GM21423 (cell line): Measurements from ENCODE around the gene CHAD.
"Not testable (repeated sequence)": the region's sequence is repeated elsewhere in the genome, so short reads cannot be mapped to it uniquely, and the experiment has no call there.

Experiments used
- ATAC-seq: cut with Tn5 transposase; IDR thresholded peaks from one replicate; pipeline ENCODE4 v1.9.1; 2021; ENCODE audit warnings: mild to moderate bottlenecking, moderate library complexity; ENCODE audit not compliant: unreplicated experiment

Gene CHAD

DNA sequence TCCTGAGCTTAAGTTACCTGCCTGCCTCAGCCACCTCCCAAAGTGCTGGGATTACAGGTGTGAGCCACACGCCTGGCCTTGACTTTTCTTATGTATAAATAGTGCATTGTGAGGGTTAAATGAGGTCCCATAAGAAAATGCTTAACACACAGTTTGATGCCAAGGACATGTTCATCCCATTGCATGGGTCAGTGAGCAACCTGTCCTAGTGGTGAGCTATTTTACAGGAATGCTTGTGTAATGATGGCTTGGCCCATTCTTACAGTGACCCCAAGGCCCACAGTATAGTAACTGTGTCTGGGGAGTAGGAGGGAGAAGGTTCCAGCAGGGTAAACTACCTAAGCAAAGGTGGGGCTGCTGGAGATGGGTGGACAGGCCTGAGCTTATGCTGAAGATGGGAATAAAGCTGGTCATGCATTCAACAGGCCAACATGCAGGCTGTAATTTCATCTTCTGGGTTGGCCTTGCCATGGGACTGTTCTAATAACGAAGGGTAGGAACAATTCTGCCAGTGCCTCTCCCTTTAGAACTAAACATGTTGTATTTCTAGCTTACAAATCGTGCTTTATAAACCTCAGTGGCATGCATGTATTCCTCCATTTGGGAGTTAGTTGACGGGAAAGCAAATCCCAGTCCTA lies 36.4 kb downstream of the CHAD start:
- no peak for ATAC-seq

DNA sequence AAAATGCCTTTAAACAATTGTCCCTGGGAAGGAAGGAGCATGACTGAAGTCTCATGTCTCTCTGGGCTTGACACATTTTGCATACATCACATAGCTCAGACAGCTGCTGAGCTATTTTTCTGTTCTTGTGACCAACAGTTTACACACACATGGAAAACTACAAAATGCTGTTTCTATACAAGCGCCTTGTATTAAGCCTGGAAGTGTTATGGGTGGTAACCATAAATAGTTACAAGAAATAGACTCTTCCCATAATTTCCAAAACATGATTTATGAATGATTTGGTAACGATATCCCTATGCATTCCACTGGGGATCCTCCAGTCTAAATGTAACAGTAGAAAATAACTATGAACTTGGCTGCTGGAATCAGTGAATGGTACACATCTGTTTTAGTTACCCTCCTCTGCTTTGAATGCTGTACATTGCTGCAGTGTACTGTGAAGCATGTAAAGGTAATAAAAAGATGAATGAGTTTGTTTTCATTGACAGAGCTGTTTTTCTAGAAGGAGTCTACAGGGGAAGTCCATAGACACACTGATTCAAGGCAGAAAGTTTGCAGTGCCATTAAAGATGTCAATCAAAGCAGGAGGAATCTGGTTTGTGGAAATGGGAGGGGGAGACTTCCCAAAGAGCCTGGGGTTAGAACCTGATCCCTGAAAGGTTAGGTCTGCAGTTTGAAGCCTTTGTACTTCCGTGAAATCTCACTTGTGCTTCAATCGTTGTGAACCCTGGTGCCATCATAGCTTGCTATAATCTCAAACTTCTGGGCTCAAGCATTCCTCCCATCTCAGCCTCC lies 37.7 kb downstream of the CHAD start:
- no peak for ATAC-seq

DNA sequence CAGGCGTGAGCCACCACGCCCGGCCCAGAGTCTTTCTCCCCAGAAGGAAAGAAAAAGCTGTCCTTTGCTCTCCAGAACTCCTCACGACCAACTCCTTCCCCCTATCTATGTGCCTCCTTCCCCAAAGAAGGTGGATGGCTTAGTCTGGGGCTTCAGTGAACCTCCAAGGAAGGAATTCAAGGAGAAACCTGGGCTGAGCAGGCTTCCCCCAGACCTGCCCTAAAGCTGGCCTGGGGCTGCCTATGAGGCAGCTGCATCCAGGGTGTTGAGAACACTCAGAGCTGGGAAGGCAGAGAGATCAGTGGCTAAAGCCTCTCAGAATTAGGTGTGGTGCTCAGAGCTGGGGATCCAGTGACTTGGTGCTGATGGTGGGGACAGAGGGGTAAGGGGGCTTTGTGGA lies 38.9 kb downstream of the CHAD start:
- ATAC-seq, result no peak

DNA sequence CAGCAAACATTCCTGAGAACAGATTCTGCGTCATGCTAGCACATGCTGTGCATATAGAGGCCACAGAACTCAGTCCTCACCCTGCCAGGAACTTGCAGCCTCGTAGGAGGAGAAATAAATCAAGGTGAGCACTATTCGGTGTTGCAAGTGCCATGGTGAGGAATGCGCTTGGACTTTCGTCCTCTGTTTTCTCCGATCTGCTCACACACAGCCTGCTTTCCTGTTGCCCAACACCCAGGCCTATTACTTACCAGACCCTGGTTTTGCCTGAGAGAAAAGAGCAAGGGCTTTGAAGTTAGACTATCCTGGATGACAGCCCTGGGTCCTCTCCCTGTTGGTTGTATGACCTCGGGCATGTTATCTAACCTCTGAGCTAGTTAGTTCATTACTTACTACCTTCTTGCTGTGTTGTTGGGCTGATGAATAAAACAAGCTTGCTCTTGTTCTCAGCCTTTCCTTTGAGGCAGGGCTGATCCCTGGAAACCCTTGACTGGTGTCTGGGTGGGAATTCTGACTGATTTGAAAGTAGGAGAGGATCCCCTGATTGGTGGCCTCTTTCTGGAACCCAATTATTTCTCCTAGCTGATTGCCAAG lies 39.8 kb downstream of the CHAD start:
- ATAC-seq, result no peak

DNA sequence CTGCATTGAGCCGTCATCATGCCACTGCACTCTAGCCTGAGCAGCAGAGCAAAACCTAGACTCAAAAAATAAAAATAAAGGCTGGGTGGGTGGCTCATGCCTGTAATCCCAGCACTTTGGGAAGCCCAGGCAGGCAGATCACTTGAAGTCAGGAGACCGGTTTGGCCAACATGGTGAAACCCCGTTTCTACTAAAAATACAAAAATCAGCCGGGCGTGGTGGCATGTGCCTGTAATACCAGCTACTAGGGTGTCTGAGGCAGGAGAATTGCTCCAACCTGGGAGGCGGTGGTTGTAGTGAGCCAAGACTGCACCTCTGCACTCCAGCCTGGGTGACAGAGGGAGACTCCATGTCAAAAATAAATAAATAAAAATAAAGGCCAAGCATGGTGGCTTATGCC lies 40.6 kb downstream of the CHAD start:
- ATAC-seq, result not testable (repeated sequence)

DNA sequence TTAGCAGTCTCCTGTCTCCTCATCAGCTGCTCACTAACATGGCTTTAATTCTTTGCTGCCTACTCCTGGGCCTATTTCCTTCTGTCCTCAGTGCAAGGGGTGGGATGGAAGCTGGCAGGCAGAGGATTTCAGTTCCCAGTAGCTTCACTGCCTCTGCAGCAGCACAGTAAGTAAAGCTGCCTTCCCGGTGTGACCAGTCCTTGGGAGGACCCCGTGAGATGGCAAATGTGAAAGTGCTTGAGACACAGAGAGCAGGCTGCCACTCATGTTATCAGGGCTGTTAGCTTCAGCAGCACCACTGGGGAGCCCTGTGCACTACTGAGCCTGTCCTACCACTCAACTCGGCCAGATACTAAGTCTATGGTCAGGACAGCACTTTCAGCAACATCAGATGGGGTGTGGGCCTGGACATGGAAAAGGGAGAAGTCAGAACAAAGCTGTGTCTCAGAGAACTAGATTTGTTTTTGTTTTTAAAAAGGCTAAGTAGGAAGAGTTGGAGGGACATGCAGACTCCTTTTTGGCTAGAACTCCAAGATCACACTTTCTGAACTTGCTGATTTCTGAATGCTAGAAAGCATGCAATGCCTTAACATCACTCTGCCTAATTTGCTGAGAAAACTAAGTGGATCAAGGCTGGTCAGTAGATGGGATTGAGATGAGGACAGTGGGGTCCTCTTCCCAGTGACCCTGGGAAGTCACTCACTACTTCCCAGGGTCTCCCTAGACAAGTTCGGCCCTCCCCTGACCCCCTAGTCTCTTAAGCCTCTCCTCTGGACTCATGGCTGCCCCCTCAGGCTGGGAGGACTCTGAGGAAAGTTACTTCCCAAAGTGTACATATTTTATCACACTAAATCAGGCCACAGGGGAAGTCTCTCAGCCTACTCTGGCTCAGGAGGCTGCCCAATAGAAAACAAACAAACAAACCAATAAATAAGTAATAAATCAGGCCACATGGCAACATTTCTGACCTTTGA lies 41.6 kb downstream of the CHAD start:
- ATAC-seq, result peak; percentile 41

DNA sequence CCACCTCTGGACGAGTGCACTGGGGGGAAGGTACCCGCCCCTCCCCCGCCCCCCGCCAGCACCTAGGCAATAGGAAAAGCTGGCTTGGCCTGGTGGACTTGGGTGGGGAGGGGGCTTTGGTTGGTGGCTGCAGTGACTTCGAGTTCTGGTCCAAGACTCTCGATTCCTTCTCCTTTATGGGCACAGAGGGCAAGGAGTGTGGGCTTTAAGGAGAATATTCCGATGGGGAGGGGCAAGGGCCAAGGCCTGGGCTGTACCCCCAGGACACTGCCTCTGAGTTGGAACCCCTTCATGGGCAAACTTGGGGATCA lies 42.3 kb downstream of the CHAD start:
- ATAC-seq, result no peak

DNA sequence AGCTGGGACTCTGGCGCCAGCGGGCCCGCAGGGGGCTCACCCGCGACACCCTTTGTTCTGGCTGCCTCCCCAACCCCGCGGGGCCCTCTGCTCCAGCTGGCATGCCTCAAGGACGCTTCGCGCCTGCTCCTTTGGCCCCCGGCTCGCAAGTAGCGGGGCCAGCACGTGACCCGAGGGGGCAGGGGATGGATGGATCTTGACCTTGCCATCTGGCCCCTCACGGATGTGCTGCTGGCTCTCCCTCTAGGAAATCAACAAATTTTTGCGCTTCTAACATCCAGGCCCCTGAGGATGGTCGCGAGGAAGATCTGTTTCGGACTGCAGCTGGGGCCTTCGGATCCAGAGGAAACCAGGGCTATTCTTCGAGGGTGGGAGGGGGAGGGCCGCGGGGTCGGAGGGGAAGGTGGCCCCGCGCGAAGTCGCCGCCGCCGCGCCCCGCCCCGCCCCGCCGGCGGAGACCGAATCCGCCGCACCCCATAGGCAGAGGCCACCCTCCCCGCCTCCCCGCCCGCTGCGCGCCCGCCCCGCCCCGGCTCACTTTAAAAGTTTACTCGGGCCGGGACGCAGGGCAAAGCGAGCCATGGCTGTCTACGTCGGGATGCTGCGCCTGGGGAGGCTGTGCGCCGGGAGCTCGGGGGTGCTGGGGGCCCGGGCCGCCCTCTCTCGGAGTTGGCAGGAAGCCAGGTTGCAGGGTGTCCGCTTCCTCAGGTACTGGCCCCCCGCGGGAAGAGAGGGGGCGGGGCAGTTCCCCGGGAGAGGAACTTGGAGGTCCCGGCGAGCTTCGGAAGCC lies 42.8 kb downstream of the CHAD start, which contains the start of gene ACSF2:
Gene ACSF2, plus strand, starts transcription at position 537 of the 790 bp plus-strand sequence. Its CDS starts 44 bp downstream, at position 581.
- ATAC-seq, result peak; percentile 56

DNA sequence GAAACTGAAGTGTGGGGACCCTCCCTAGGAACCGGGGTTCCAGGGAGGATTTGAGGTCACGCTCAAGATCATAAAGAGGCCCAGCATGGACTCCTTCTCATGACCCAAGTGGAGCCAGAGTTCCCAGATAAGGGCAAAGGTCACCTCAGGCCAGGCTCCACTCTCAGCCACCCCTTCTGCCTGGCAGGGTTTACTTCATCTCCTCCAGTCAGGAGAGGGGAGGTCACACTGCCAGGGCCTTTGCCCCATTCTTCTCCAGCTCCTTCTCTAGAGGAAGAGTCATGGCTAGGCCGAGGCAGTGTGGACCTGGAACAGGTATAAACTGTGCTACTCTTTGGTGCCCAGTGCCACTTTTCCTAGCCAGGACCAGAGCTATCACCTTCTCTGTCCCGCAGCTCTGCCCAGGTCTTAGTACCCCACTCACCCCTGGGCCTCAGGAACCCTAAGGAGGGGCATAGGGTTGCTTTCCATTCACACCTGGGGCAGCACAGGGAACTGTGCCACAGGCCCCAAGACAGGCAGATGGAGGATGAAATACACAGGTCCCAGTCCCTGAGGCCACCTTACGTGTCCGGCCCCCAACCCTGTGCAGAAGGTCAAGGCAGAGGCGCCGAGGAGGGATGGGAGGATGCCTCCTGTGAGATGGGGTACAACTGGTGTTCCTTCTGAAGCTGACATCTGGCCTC lies 43.5 kb downstream of the CHAD start:
- ATAC-seq, result no peak

DNA sequence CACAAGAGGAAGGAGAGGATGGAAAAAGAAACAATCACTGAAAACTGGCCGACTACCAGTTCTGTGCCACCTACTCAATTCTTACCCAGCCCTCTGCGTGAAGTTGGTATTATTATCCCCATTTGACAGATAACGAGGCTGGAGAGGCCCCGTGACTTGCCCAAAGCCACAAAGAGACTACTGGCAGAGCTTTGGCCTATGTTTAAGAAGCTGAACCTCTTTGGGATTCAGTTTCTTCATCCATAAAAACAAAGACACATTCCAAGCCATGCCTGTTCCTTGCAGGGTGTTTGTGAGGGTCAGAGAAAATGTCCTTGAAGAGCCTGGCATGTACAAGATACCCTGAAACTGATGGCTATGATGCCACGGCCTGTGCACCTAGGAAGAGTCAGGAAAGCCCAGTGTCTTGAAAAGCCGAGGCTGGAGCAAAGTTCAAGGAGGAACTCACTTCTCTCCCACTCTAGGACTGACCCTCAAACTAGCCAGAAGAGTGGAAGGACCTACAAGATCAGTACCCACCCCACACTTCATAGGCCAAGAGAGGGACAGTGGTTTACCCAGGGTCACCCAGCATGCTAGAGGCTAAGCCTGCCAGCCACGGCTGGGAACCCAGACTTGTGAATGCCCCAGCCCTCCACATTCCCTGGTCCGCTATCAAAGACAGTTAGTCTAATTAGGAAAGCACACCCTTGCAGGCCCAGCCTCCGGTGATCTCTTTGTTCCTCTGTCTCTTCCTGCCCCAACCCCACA lies 44.3 kb downstream of the CHAD start:
- ATAC-seq, result no peak

DNA sequence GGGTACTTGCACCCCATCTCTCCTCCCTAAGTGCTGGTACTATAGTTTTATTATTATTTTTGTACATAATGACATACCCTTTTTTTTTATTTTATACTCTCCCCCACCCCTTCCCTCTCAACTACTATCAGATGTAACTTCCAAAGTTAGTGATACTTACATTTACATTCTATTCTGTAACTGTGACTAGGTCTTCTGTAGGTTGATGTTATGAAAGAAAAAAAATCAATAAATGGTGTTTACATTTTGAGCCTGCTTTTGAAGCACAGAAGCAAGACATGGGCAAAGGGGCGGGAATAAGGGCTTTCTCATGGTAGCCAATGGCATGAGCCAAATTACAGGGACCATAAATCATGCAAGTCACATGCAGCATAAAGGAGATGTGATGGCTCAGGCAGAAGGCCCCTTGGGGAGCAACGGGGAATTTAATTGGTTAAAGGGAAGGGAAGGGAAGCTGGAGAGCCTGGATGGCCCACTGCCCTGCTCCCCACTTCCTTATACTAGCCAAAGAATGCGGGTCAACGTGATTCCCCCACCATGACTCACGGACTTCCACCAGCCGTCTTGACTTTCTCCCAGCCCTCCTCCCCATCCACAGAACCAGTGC lies 45.0 kb downstream of the CHAD start:
- no peak for ATAC-seq

DNA sequence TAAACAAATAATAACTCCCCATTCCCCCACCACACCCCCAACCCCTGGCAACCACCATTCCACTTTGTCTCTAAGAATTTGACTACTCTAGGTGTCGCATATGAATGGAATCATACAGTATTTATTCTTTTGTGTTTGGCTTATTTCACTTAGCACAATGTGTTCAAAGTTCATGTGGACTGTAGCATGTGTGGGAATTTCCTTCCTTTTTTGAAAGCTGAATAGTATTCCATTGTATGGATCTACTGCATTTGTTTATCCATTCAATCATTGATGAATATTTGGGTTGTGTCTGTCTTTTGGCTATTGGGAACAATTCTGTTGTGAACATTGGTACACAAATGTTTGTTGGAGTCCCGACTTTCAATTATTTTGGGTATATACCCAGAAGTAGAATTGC lies 45.9 kb downstream of the CHAD start:
- ATAC-seq, result no peak

DNA sequence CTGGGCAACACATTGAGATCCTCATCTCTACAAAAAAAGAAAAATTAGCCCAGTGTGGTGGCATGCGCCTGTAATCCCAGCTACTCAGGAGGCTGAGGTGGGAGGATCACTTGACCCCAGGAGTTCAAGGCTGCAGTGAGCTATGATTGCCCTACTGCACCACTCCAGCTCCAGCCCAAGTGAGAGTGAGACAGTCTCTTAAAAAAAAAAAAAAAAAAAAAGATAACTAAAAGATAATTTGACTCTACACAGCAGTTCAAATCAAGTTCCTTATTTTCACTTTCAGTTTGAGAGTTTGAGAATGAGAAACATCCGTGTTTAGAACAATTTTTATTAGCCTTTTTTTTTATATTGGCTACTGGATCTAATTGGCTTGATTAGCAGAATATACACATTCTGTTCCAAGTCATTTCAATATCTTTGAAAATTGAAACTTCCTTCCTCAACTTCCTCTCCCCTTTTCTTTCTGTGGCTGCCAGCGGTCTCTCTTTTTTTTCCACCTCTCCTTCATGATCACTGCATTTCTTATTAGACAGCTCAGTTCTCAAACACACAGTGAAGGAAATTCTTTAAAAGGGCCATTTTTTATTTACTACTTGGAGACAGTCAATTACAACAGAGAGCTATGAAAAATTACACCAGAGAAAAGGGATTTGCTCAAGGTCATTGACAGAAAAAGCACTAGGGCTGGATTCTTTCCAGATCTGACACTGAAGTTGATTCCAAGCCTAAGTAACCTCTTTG lies 47.2 kb downstream of the CHAD start:
- no peak for ATAC-seq

DNA sequence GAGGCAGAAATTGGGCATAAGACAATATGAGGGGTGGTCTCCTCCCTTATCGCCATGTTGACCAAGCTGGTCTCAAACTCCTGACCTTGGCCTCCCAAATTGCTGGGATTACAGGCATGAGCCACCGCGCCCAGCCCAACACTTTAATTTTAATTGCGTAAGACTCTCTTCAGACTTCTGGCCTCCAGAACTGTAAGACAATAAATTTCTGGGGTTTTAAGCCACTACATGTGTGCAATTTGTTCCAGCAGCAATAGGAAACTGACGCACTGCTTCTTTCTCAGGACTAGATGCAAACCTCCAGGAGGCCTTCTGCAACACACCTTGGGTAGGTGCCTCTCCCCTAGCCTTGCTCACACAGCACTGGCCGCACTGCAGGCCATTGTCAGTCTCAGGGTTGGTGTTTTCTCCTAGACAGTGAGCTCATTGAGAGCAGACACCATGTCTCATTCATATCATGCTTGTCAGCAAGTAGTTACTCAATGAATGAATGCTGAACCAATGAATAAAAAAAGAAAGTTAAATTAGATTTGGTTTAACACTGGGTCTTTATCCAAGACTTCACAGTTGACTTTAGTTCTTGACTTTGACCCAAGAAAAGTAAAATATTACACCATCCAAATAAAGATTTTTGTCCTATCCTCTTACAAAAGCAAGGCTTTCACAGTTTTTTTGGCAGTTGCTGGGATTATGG lies 48.1 kb downstream of the CHAD start:
- ATAC-seq, result no peak

DNA sequence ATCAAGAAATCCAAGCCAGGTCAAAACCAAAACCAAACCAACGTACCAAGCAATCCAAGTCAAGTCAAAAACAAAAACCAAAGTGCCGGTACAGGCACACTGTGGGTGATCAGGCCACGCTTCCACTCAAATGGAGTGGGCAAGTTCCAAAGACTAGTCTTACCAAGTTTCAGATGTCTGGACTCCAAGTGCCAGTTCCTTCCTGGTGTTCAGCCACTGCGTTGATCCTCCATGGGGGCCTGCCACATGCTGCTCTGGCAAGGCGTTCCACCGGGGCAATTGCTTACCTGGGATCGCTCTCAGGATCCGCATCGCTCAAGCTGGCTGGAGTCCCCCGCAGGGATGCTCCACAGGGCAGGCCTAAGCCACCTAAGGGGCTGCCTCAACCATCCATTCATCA lies 49.1 kb downstream of the CHAD start:
- ATAC-seq, result not testable (repeated sequence)

DNA sequence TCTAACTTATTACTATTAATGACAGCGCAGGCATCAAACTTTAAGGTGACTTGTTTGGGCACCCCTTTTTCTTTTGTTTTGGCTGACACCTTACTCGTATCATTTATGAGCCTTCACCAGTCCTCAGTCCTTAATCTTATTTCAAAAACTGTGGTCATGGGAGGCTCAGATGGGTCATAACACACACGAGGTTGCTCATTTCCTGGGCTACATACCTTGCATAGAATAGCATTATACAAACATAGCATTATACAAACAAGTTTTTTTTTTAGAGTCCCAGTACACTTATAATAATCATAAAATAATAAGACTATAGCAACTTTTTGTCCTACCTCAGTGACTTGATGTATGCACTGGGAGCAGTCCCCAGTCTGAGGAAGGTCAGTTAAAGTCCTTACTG lies 53.9 kb downstream of the CHAD start:
- ATAC-seq, result no peak
